GM19238 (cell line): Measurements from ENCODE around the gene TMOD3.
A peak's percentile ranks its signal among the peaks of the same experiment; 100 is the strongest.

ENCODE experiments used
- DNase-seq: peaks from one replicate; pipeline ENCODE4 v3.0.0; 2011; ENCODE audit warnings: low spot score; ENCODE audit not compliant: insufficient read length

TMOD3 gene

GRCh38 chr15:51828621-51829375 lies 655 bp upstream of the TMOD3 start:
- no peak for DNase-seq

GRCh38 chr15:51830276-51830806 lies 888 bp downstream of the TMOD3 start:
- DNase-seq, result no peak

DNA sequence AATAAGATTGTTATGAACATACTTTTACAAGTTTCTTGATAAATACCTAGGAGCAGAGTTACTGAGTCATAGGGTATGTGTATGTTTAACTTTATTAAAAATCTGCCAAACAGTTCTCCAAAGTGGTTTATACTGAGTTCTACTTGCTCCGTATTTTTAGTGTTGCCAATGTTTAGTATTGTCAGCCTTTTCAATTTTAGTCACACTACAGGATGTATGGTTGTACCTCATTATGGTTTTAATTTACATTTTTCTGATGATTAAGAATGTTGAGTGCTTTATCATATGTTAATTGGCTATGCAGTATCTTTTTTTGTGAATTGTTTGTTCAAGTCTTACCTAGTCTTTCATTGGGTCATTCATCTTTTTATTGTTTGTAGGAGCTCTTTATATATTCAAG lies 4.3 kb downstream of the TMOD3 start:
- DNase-seq, result no peak

DNA sequence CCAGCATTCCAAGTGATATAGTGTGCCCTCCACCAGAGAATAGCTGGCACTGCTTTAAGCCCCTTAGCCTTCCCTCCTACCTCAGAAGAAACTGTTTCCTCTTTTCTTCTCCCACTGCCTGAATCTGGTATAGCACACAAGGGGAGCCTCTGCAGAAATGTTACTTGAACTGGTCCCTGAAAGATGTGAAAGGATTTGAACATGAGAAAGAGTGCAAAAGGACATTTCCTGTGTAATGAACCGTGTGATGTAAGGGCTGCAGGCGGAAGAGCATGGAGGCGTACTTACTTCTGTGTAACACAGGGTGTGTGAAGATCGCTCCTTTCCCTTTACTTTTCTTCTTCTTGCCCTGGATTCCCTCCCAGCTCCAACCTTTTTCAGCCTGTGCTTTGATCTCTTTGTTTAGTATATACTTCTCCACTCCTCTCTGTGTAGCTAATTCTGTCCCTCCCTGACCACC lies 8.4 kb downstream of the TMOD3 start:
- no peak for DNase-seq

DNA sequence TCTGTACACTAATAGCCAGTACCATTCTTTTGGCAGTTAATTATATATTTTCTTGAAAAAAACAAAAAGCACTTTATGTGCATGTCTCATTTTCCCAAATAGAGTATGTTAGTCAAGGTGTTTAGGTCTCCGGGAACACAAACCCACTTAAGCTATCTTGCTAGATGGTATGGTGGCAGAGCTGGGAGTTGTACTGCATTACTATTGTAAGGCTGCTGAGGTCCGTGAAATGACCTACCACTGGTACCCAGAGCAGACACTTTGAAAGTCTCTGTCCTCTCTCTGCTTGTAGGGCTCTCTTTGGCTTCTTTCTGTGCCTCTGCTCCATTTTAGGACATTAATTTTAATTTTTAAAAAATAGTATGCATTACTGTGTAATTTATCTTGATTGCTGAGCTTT lies 8.8 kb downstream of the TMOD3 start:
- no peak for DNase-seq

- DNase-seq, result no peak
Measured at GRCh38 chr15:51840692-51841091, 11.2 kb downstream of the TMOD3 start.

GRCh38 chr15:51841406-51842040 lies 12.1 kb downstream of the TMOD3 start:
- no peak for DNase-seq

DNA sequence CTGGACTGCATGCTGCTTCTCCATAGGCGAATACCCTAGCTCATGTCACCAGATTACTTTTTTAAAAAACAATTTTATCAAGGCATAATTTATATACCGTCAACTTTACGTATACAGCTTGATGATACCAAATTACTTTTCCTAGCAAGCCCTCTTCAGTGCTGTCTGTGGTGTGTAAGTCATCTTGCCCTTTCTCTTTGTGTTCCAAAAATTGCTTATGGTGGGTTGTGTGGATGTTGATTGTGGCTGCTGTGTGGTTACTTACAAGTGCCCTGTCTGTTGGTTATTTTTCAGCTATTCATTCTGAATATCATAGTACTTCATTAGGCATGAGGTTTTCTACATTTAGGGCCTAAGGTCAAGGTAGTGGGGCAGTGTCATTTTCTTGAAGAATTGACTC lies 12.8 kb downstream of the TMOD3 start:
- no peak for DNase-seq

DNA sequence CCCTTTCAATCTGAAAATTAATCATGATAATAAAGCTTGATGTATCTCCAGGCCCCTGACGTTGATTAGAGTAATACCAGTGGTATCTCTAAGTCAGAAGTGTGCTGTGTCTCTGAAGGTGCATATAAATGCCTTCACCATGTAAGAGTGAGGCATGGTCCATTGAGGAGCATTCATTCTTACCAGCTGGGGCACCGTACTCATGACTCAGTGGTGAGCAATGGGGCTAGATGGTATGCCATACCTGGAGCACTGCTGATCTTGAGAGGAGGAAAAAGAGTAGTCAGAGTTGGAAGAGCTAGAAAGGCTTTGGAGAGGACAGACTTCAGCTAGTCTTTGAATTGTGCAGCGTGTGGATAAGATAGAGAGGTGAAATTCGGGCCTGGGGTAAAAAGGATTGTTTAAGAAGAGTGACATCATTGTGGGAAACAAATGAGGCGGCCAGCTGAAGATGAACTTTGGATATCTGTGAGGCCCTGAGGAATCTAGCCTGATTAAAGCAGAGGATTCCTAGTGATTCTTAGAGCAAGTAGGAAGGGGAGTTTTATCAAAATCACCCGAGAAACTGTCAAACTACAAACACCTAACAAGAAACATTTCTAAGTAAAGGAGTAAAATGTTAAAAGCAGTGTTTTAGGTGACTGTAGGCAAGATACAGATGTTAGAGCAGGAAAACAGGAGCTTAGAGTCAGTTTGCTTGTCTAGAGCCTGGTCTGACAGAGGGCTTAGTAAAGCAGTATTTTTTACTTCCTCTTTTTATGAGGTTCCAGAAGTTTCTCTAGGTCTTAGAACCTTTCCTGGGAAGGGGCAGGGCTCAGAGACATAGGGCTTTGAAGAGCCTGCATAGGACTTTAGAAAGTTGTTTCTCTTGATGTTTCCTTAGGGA lies 13.6 kb downstream of the TMOD3 start:
- no peak for DNase-seq

DNA sequence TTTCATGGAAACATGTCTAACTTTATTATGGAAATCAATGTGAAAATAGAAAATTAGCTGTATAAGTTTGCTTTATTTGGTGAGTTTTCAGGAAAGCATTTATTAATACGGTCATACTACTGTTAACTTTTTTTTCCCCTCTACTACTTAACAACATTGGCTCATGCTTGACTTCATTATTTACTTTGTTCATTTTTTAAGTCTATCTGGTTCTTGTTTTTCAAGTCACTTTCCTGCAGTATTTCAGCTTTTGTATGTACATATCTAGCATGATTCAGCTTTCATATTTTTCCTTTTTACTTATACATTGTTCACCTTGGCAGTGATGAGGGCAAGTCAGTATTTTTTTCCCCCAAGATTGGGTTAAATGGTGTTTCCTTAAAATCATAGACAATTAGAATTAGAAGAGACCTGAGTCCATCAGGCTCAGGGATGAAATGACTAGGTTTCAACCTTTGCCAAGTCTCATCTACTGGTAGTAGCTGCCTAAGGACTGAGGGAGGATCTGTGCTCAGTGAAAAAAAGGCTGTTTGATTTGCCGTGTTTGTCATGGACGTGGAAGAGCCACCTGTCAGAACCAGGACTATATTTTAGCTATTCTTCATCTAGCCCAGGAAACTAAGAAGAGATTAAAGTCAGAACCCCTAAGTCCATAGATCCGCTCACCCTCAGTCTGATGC lies 15.4 kb downstream of the TMOD3 start:
- no peak for DNase-seq

- DNase-seq, result no peak
Measured at GRCh38 chr15:51846066-51846462, 16.6 kb downstream of the TMOD3 start.

GRCh38 chr15:51846463-51847230 lies 17.2 kb downstream of the TMOD3 start:
- no peak for DNase-seq

- no peak for DNase-seq
Measured at GRCh38 chr15:51848811-51849210, 19.4 kb downstream of the TMOD3 start.

DNA sequence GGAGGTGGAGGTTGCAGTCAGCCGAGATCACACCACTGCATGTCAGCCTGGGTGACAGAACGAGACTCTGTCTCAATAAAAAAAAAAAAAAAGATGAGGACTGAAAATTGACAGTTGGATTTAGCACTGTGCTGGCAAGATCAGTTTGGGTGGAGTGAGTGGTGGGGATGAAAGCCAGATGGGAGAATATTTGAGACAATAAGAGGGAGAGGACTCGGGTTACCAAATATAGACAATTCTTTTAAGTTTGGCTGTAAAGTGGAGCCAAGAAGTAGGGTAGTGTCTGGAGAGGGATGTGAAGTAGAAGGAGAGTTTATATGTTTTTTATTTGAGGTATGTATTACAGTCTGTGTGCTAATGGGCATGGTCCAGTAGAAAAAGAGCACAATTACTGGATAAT lies 20.4 kb downstream of the TMOD3 start:
- DNase-seq, result no peak

GRCh38 chr15:51853998-51854397 lies 24.5 kb downstream of the TMOD3 start:
- no peak for DNase-seq

GRCh38 chr15:51855612-51856011 lies 26.2 kb downstream of the TMOD3 start:
- DNase-seq, result no peak

- no peak for DNase-seq
Measured at GRCh38 chr15:51856714-51857380, 27.4 kb downstream of the TMOD3 start.

GRCh38 chr15:51861557-51862359 lies 32.3 kb downstream of the TMOD3 start:
- DNase-seq, result peak; percentile 8

GRCh38 chr15:51863131-51863530 lies 33.7 kb downstream of the TMOD3 start:
- DNase-seq, result no peak
